IMR-90 (cell line): ENCODE measurements around the gene BCAR1. TPM values are rescaled to one million over a fixed set of nuclear protein-coding genes. Genes with fewer than 3 reads are reported as not detected.

ENCODE experiments used
- ATAC-seq: fragments of 200-7000 bp; cut with Tn5 transposase; 2 replicates; pipeline ENCODE4 v1.9.1; 2020; ENCODE audit warnings: low read depth, mild to moderate bottlenecking, moderate library complexity
- BruUV-seq: library from RNA; stranded (reverse); fragments of 400-500 nt; replicated peaks from 2 replicates; lab custom pipeline; 2021; lab: Mats Ljungman, UMichigan
- CTCF ChIA-PET: fragments of 300-600 bp; formaldehyde crosslinking; extraction: SDS; loops from one replicate; lab custom pipeline; 2021; ENCODE audit warnings: antibody characterized with exemption; lab: Yijun Ruan, JAX
- POLR2A ChIA-PET: fragments of 300-600 bp; sonication (Branson Sonifier 250); formaldehyde crosslinking; loops from one replicate; lab custom pipeline; 2022; ENCODE audit warnings: antibody characterized with exemption; ENCODE audit not compliant: unreplicated experiment; lab: Charles Lee
- DNase-seq: peaks from one replicate; pipeline ENCODE4 v3.0.0; 2013
- H2AFZ ChIP-seq: replicated peaks from 2 replicates; pipeline ENCODE3; 2013; ENCODE audit warnings: low read length, mild to moderate bottlenecking; ENCODE audit not compliant: poor library complexity
- H2AK5ac ChIP-seq: 2 replicates; pipeline ENCODE4 v1.6.1; 2013; ENCODE audit warnings: low read depth, low read length, inconsistent platforms
- H2AK9ac ChIP-seq: replicated peaks from 2 replicates; pipeline ENCODE3; 2013; ENCODE audit warnings: mild to moderate bottlenecking, low read depth, low read length, moderate library complexity; ENCODE audit not compliant: poor library complexity
- H2BK120ac ChIP-seq: 2 replicates; pipeline ENCODE4 v1.6.1; 2013; ENCODE audit warnings: low read depth, low read length, inconsistent platforms
- H2BK15ac ChIP-seq: 3 replicates; pipeline ENCODE4 v1.6.1; 2013; ENCODE audit warnings: low read depth, low read length, inconsistent platforms
- H2BK20ac ChIP-seq: 2 replicates; pipeline ENCODE4 v1.6.1; 2013; ENCODE audit warnings: low read depth, mild to moderate bottlenecking, inconsistent platforms, low read length, moderate library complexity
- H2BK5ac ChIP-seq: 2 replicates; pipeline ENCODE4 v1.6.1; 2013; ENCODE audit warnings: mild to moderate bottlenecking, low read depth, low read length, inconsistent platforms; ENCODE audit not compliant: poor library complexity, severe bottlenecking
- H3K14ac ChIP-seq: replicated peaks from 2 replicates; pipeline ENCODE4 v1.6.1; 2013; ENCODE audit warnings: low read depth, low read length, inconsistent platforms
- H3K18ac ChIP-seq: 2 replicates; pipeline ENCODE4 v1.6.1; 2013; ENCODE audit warnings: low read depth, low read length, control low read depth
- H3K23ac ChIP-seq: 2 replicates; pipeline ENCODE4 v1.6.1; 2013; ENCODE audit warnings: low read depth, low read length, inconsistent platforms
- H3K27ac ChIP-seq: 2 replicates; pipeline ENCODE4 v1.5.1; 2013; ENCODE audit warnings: mild to moderate bottlenecking, control low read depth, low read length; ENCODE audit not compliant: insufficient read depth
- H3K27me3 ChIP-seq: 2 replicates; pipeline ENCODE4 v1.6.1; 2013; ENCODE audit warnings: low read length; ENCODE audit not compliant: control insufficient read depth, insufficient read depth
- H3K36me3 ChIP-seq: 2 replicates; pipeline ENCODE4 v1.6.1; 2013; ENCODE audit warnings: low read length, mixed read lengths; ENCODE audit not compliant: control insufficient read depth, insufficient read depth
- H3K4ac ChIP-seq: 2 replicates; pipeline ENCODE4 v1.6.1; 2013; ENCODE audit warnings: low read depth, low read length, inconsistent platforms
- H3K4me1 ChIP-seq: 2 replicates; pipeline ENCODE4 v1.6.1; 2013; ENCODE audit warnings: low read length, mixed read lengths; ENCODE audit not compliant: control insufficient read depth, insufficient read depth
- H3K4me2 ChIP-seq: 2 replicates; pipeline ENCODE4 v1.6.1; 2013; ENCODE audit warnings: low read depth, mild to moderate bottlenecking, control low read depth, low read length, moderate library complexity
- H3K4me3 ChIP-seq: 2 replicates; pipeline ENCODE4 v1.5.1; 2013; ENCODE audit warnings: low read depth, mild to moderate bottlenecking, control low read depth, low read length, moderate library complexity; ENCODE audit not compliant: insufficient read depth
- H3K56ac ChIP-seq: 2 replicates; pipeline ENCODE4 v1.6.1; 2013; ENCODE audit warnings: low read length, inconsistent platforms; ENCODE audit not compliant: insufficient read depth; ENCODE audit errors: extremely low read depth
- H3K79me1 ChIP-seq, 2 experiments: 2 replicates each; pipeline ENCODE4 v1.6.1; 2013; ENCODE audit warnings: low read length in 2 of 2, inconsistent platforms in 1 of 2, low read depth in 1 of 2
- H3K9ac ChIP-seq: 2 replicates; pipeline ENCODE4 v1.6.1; 2013; ENCODE audit warnings: low read depth, low read length, control low read depth
- H3K9me1 ChIP-seq: 2 replicates; pipeline ENCODE4 v1.6.1; 2013; ENCODE audit warnings: low read length, inconsistent platforms; ENCODE audit not compliant: insufficient read depth
- H3K9me3 ChIP-seq: 2 replicates; pipeline ENCODE4 v1.6.1; 2013; ENCODE audit warnings: low read length; ENCODE audit not compliant: control insufficient read depth, insufficient read depth
- H4K20me1 ChIP-seq: 2 replicates; pipeline ENCODE4 v1.6.1; 2013; ENCODE audit warnings: low read length, inconsistent platforms; ENCODE audit not compliant: insufficient read depth
- H4K5ac ChIP-seq: 2 replicates; pipeline ENCODE4 v1.6.1; 2013; ENCODE audit warnings: mild to moderate bottlenecking, low read depth, low read length, control low read depth
- H4K8ac ChIP-seq, 2 experiments: 2 replicates each; pipeline ENCODE4 v1.6.1; 2013; ENCODE audit warnings: low read depth in 2 of 2, low read length in 2 of 2, control low read depth in 1 of 2, inconsistent platforms in 1 of 2
- H4K91ac ChIP-seq: 2 replicates; pipeline ENCODE4 v1.6.1; 2013; ENCODE audit warnings: low read depth, low read length, inconsistent platforms; ENCODE audit not compliant: insufficient read depth
- CHD1 ChIP-seq: IDR thresholded peaks from 2 replicates; pipeline ENCODE4 v1.6.1; 2012; ENCODE audit warnings: low read depth, low read length, improper control_type of control experiment
- POLR2A ChIP-seq: IDR thresholded peaks from 2 replicates; pipeline ENCODE4 v1.6.1; 2012; ENCODE audit warnings: mild to moderate bottlenecking, low read depth, low read length
- WGBS, 2 experiments: methylation state at CpG; one replicate each; pipeline versions ENCODE4 v1.1.5 to v1.1.7; 2013; ENCODE audit warnings: missing lambda C conversion rate in 2 of 2; ENCODE audit not compliant: insufficient read length in 1 of 2; ENCODE audit errors: extremely low coverage in 2 of 2; 5-methylcytosine and 5-hydroxymethylcytosine counted together
- dilution Hi-C: fragments of 300-500 bp; cut with HindIII; formaldehyde crosslinking; loops from one replicate; pipeline ENCODE4 v1.14.3; 2018; ENCODE audit warnings: low sequenced_read_pairs; ENCODE audit not compliant: unreplicated experiment
- in situ Hi-C: fragments of 300-500 bp; cut with MboI; formaldehyde crosslinking; loops from 3 replicates; pipeline ENCODE4 v1.14.3; 2019; ENCODE audit warnings: low sequenced_read_pairs, inconsistent platforms, mixed read lengths
- intact Hi-C: fragments of 100-400 bp; cut with micrococcal nuclease; formaldehyde crosslinking; loops from 2 replicates; pipeline ENCODE4 v1.10.0; 2022
- polyA plus RNA-seq, 3 experiments: library from polyadenylated mRNA; depleted of rRNA; stranded (reverse); fragments of >200 nt; gene quantifications; 2 replicates each; pipeline ENCODE4 v1.2.3, GENCODE V29; 2012; ENCODE audit warnings: low replicate concordance in 1 of 3
- total RNA-seq: library from RNA; depleted of rRNA; stranded (reverse); fragments of >200 nt; gene quantifications from 2 replicates; pipeline ENCODE4 v1.2.3, GENCODE V29; 2012

BCAR1 gene
- total and polyA plus RNA-seq, 2 of the 4 experiments (the other 2 are of a cell fraction) = 18.1 to 99.4 TPM

- Histone ChIP-seq H3K79me1 (peaks cover 5 to 78% of the 10 kb centered on the region in 2 experiments; a peak in 3 of 4 replicates), H3K4me3 (no peak overlapping the region), H3K9me3 (no peaks in the 10 kb centered on the region), H3K9ac (no peak overlapping the region), H3K9me1 (peaks cover 55% of the 10 kb centered on the region), H2BK15ac (no peak overlapping the region), H4K20me1 (peaks cover 82% of the 10 kb centered on the region), H3K4ac (no peak overlapping the region), H2BK5ac (no peak overlapping the region), H4K5ac (no peak overlapping the region), H2AFZ (no peak overlapping the region), H2AK5ac (no peak overlapping the region), H3K36me3 (peaks cover 8% of the 10 kb centered on the region; the same call in 1 of the 2 replicates), H3K18ac (no peak overlapping the region), H3K56ac (no peak overlapping the region), H3K4me1 (peaks cover 61% of the 10 kb centered on the region), H4K8ac (no peak overlapping the region), H2AK9ac (no peak overlapping the region), H3K27ac (no peak overlapping the region), H3K14ac (peak overlapping the region; percentile 45; the same call in 1 of the 2 replicates), H4K91ac (no peak overlapping the region), H3K4me2 (no peak overlapping the region; the same call in 1 of the 2 replicates), H2BK120ac (no peak overlapping the region), H3K27me3 (no peaks in the 10 kb centered on the region), H2BK20ac (no peak overlapping the region), H3K23ac (peak overlapping the region; percentile 72; the same call in 1 of the 2 replicates)
- ChIA-PET POLR2A (no interaction called here), CTCF (no interaction called here)
- in situ Hi-C loops (no loop called here), dilution Hi-C loops (no loop called here), intact Hi-C loops (no loop called here)
- TF ChIP-seq CHD1 (no peak), POLR2A (no peak)
- no peak for DNase-seq
- 100% methylated on average over 2 of the region's 3 CpGs; no CpG with 5 or more reads in 1 of the 2 experiments for WGBS, 2 experiments
- ATAC-seq = no peak
- no TSS peak for BruUV-seq
Observed at GRCh38 chr16:75261590-75262078, 10.2 kb upstream of the BCAR1 start.
